Mucosa of stomach (tissue), 1 donor: ENCODE results near the gene CUTA.

Experiments
- H3K27me3 ChIP-seq: one replicate; pipeline ENCODE4 v1.7.0; 2013; ENCODE audit warnings: mild to moderate bottlenecking, low read length; ENCODE audit not compliant: control insufficient read depth, insufficient read depth
- H3K36me3 ChIP-seq: one replicate; pipeline ENCODE4 v1.7.0; 2013; ENCODE audit warnings: low read length; ENCODE audit not compliant: control insufficient read depth, insufficient read depth
- H3K4me1 ChIP-seq: one replicate; pipeline ENCODE4 v1.7.0; 2013; ENCODE audit warnings: mild to moderate bottlenecking, low read length; ENCODE audit not compliant: control insufficient read depth, insufficient read depth
- H3K4me3 ChIP-seq: one replicate; pipeline ENCODE4 v1.7.0; 2013; ENCODE audit warnings: low read length
- H3K9ac ChIP-seq: one replicate; pipeline ENCODE4 v1.7.0; 2013; ENCODE audit warnings: mild to moderate bottlenecking, low read length, moderate library complexity
- H3K9me3 ChIP-seq: one replicate; pipeline ENCODE4 v1.7.0; 2013; ENCODE audit warnings: mild to moderate bottlenecking, low read length, moderate library complexity; ENCODE audit not compliant: control insufficient read depth
- donor health status: Pancreatic carcinoma.

CUTA gene

GRCh38 chr6:33416386-33417127 is 1.4 kb downstream of the CUTA start:
- H3K4me1 ChIP-seq: peaks cover 28% of the 10 kb centered on the region
- no peaks in the 10 kb centered on the region for H3K27me3 ChIP-seq

GRCh38 chr6:33415831-33416230 is 2.1 kb downstream of the CUTA start:
- Histone ChIP-seq H3K4me1 (peaks cover 28% of the 10 kb centered on the region), H3K27me3 (no peaks in the 10 kb centered on the region), H3K9ac (no peak overlapping the region), H3K4me3 (no peak overlapping the region), H3K36me3 (no peaks in the 10 kb centered on the region), H3K9me3 (no peaks in the 10 kb centered on the region)

More at GRCh38 chr6:33416386-33417127, 1.4 kb downstream of the CUTA start:
- Histone ChIP-seq H3K36me3 (no peaks in the 10 kb centered on the region), H3K9ac (peak overlapping the region; percentile 76), H3K4me3 (peak overlapping the region; percentile 76), H3K9me3 (no peaks in the 10 kb centered on the region)

- Histone ChIP-seq H3K27me3 (no peaks in the 10 kb centered on the region), H3K9me3 (no peaks in the 10 kb centered on the region), H3K9ac (no peak overlapping the region), H3K4me3 (no peak overlapping the region), H3K36me3 (no peaks in the 10 kb centered on the region), H3K4me1 (peaks cover 27% of the 10 kb centered on the region)
Measured at GRCh38 chr6:33414592-33415271, 3.2 kb downstream of the CUTA start.

GRCh38 chr6:33413241-33414120 is 4.4 kb downstream of the CUTA start:
- Histone ChIP-seq H3K4me1 (peaks cover 14% of the 10 kb centered on the region), H3K9me3 (no peaks in the 10 kb centered on the region), H3K9ac (no peak overlapping the region), H3K36me3 (no peaks in the 10 kb centered on the region), H3K27me3 (no peaks in the 10 kb centered on the region), H3K4me3 (no peak overlapping the region)

- Histone ChIP-seq H3K36me3 (no peaks in the 10 kb centered on the region), H3K9me3 (no peaks in the 10 kb centered on the region), H3K4me3 (no peak overlapping the region), H3K9ac (no peak overlapping the region), H3K27me3 (no peaks in the 10 kb centered on the region), H3K4me1 (peaks cover 12% of the 10 kb centered on the region)
Measured at GRCh38 chr6:33412140-33413009, 5.5 kb downstream of the CUTA start.

- no peak overlapping the region for H3K4me3 ChIP-seq
- H3K27me3 ChIP-seq: no peaks in the 10 kb centered on the region
- H3K9me3 ChIP-seq: no peaks in the 10 kb centered on the region
- H3K36me3 ChIP-seq: no peaks in the 10 kb centered on the region
- peaks cover 4% of the 10 kb centered on the region for H3K4me1 ChIP-seq
- peak overlapping the region; percentile 73 for H3K9ac ChIP-seq
Measured at GRCh38 chr6:33411632-33412005, 6.3 kb downstream of the CUTA start.

GRCh38 chr6:33410711-33411631 is 6.9 kb downstream of the CUTA start, which contains the start of gene PHF1:
TSS of gene PHF1 (plus strand) at chr6:33411014. CDS start at chr6:33412264, 1,250 bp downstream.
- Histone ChIP-seq H3K36me3 (no peaks in the 10 kb centered on the region), H3K27me3 (no peaks in the 10 kb centered on the region), H3K9me3 (no peaks in the 10 kb centered on the region), H3K4me3 (peak within 1 kb of the TSS; percentile 54), H3K4me1 (no peaks in the 10 kb centered on the region), H3K9ac (peak within 1 kb of the TSS; percentile 73)

GRCh38 chr6:33410050-33410710 is 7.7 kb downstream of the CUTA start:
- no peaks in the 10 kb centered on the region for H3K9me3 ChIP-seq
- peak overlapping the region; percentile 73 for H3K9ac ChIP-seq
- no peaks in the 10 kb centered on the region for H3K36me3 ChIP-seq
- H3K27me3 ChIP-seq: no peaks in the 10 kb centered on the region
- H3K4me3 ChIP-seq: peak overlapping the region; percentile 54
- H3K4me1 ChIP-seq: no peaks in the 10 kb centered on the region

- Histone ChIP-seq H3K9ac (no peak overlapping the region), H3K27me3 (no peaks in the 10 kb centered on the region), H3K36me3 (no peaks in the 10 kb centered on the region), H3K4me3 (no peak overlapping the region), H3K4me1 (no peaks in the 10 kb centered on the region), H3K9me3 (no peaks in the 10 kb centered on the region)
Measured at GRCh38 chr6:33407132-33407718, 10.7 kb downstream of the CUTA start.

GRCh38 chr6:33406126-33406525 is 11.8 kb downstream of the CUTA start:
- Histone ChIP-seq H3K4me1 (no peaks in the 10 kb centered on the region), H3K27me3 (no peaks in the 10 kb centered on the region), H3K36me3 (no peaks in the 10 kb centered on the region), H3K9me3 (no peaks in the 10 kb centered on the region), H3K4me3 (no peak overlapping the region), H3K9ac (no peak overlapping the region)
